ENCODE results near the gene UBL5. TPM values are rescaled to one million over a fixed set of nuclear protein-coding genes. Genes with fewer than 3 reads are reported as not detected.

The UBL5 gene
- polyA plus RNA-seq, 4 donors, result 282 to 1,357 (median 757) TPM

DNA sequence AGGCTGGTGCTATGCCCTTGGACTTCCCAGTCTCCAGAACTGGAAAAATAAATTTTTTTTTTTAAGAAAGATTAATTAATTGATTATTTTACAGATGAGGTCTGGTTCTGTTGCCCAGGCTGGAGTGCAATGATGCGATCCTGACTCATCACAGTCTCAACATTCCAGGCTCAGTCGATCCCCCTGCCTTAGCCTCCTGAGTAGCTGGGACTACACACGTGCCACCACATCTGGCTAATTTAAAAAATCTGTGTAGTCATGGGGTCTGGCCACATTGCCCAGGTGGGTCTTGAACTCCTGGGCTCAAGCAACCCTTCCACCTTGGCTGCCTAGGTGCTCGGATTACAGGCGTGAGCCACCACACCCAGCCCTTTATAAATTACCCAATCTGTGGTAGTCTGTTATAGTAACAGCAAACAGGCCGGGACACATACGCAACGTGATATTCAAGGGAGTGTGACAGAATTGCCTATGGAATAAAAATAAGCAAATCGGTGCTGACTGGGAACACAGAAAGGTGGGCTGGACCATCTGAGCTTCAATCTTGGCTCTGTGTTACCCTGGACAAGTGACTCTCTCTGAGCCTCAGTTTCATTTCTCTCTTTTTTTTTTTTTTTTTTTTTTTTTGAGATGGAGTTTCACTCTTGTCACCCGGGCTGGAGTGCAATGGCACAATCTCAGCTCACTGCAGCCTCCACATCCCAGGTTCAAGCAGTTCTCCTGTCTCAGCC, 50.2 kb downstream of the UBL5 start:
- 85 to 90% (median 86%) methylated on average over 10 of the region's 10 CpGs for WGBS, 3 donors
- H3K4me1 ChIP-seq (ENCODE audit: control insufficient read depth in 3 of 3, insufficient read depth in 2 of 3, low read depth in 1 of 3, low read length in 2 of 3), result no peaks in the 10 kb centered on the region
- peaks cover 0 to 3% of the 10 kb centered on the region in 2 donors for H3K9me3 ChIP-seq (ENCODE audit: control insufficient read depth in 2 of 2, insufficient read depth in 1 of 2, low read depth in 1 of 2, low read length in 1 of 2)
- no peak overlapping the region for H3K4me3 ChIP-seq (ENCODE audit: low read depth in 1 of 3, low read length in 3 of 3)
- H3K27me3 ChIP-seq (ENCODE audit: control insufficient read depth in 3 of 3, insufficient read depth in 3 of 3, low read length in 3 of 3), result no peaks in the 10 kb centered on the region
- FAIRE-seq (no peak), DNase-seq (no peak)
- no peak overlapping the region for H3K27ac ChIP-seq (ENCODE audit: low read depth in 1 of 3, low read length in 2 of 3)
- no peaks in the 10 kb centered on the region for H3K36me3 ChIP-seq (ENCODE audit: control insufficient read depth in 3 of 3, insufficient read depth in 2 of 3, low read depth in 1 of 3, low read length in 3 of 3)

GRCh38 chr19:9878511-9879196, 50.9 kb downstream of the UBL5 start:
- FAIRE-seq (no peak), DNase-seq (no peak)
- 76 to 86% (median 85%) methylated on average over 11 of the region's 11 CpGs for WGBS, 3 donors
- H3K36me3 ChIP-seq (ENCODE audit: control insufficient read depth in 3 of 3, insufficient read depth in 2 of 3, low read depth in 1 of 3, low read length in 3 of 3), result no peaks in the 10 kb centered on the region
- no peak overlapping the region for H3K27ac ChIP-seq (ENCODE audit: low read depth in 1 of 3, low read length in 2 of 3)
- peaks cover 0 to 3% of the 10 kb centered on the region in 2 donors for H3K9me3 ChIP-seq (ENCODE audit: control insufficient read depth in 2 of 2, insufficient read depth in 1 of 2, low read depth in 1 of 2, low read length in 1 of 2)
- H3K27me3 ChIP-seq (ENCODE audit: control insufficient read depth in 3 of 3, insufficient read depth in 3 of 3, low read length in 3 of 3), result no peaks in the 10 kb centered on the region
- no peak overlapping the region for H3K4me3 ChIP-seq (ENCODE audit: low read depth in 1 of 3, low read length in 3 of 3)
- H3K4me1 ChIP-seq (ENCODE audit: control insufficient read depth in 3 of 3, insufficient read depth in 2 of 3, low read depth in 1 of 3, low read length in 2 of 3), result no peaks in the 10 kb centered on the region

Other genes starting within 250 kb of the UBL5 start
- gene ZNF121, start 243.4 kb upstream of the UBL5 start, polyA plus RNA-seq, result 10 to 100 TPM in 1 of 4 donors, 1 to 10 TPM in 3; 2.2 to 23.5 (median 4.2) TPM
- 10 to 100 TPM; 18.6 to 37.7 (median 22.2) TPM for gene ZNF561, start 206.7 kb upstream of the UBL5 start, polyA plus RNA-seq
- gene ZNF562, start 152.8 kb upstream of the UBL5 start, polyA plus RNA-seq, result 10 to 100 TPM in 1 of 4 donors, 1 to 10 TPM in 3; 2.4 to 15.3 (median 7.4) TPM
- gene ZNF846, start 59.2 kb upstream of the UBL5 start, polyA plus RNA-seq, result 10 to 100 TPM in 1 of 4 donors, 1 to 10 TPM in 3; 2.2 to 16.7 (median 2.8) TPM
- gene FBXL12, start 8.8 kb upstream of the UBL5 start, polyA plus RNA-seq, result 10 to 100 TPM; 17.1 to 39.4 (median 31.7) TPM
- gene PIN1, start 7.4 kb downstream of the UBL5 start, polyA plus RNA-seq, result 100 to 1,000 TPM in 1 of 4 donors, 10 to 100 TPM in 3; 42.5 to 109 (median 82.5) TPM
- 1 to 10 TPM in 2 of 4 donors, under 1 TPM in 2; 0.45 to 8.4 (median 1.9) TPM for gene OLFM2, start 108.6 kb downstream of the UBL5 start, polyA plus RNA-seq
- 1 to 10 TPM in 2 of 4 donors, under 1 TPM in 2; 0.54 to 6.1 (median 1.5) TPM for gene COL5A3, start 182.6 kb downstream of the UBL5 start, polyA plus RNA-seq
- not detected for gene RDH8, start 185.6 kb downstream of the UBL5 start, polyA plus RNA-seq